Adipocyte (in vitro differentiated cells): ENCODE data around the gene LAP3.
"Not testable (repeated sequence)": the region's sequence is repeated elsewhere in the genome, so short reads cannot be mapped to it uniquely, and the experiment has no call there.

Source experiments
- DNase-seq: peaks from one replicate; pipeline ENCODE4 v3.0.0-alpha.2; 2015; ENCODE audit warnings: low read depth
- H3K27me3 ChIP-seq: replicated peaks from 2 replicates; pipeline ENCODE4 v1.7.0; 2013; ENCODE audit warnings: mild to moderate bottlenecking, low read length, moderate library complexity; ENCODE audit not compliant: control insufficient read depth, insufficient read depth
- H3K36me3 ChIP-seq: 2 replicates; pipeline ENCODE4 v1.7.0; 2013; ENCODE audit warnings: low read length, mild to moderate bottlenecking, moderate library complexity; ENCODE audit not compliant: control insufficient read depth, insufficient read depth, severe bottlenecking
- H3K4me1 ChIP-seq: 2 replicates; pipeline ENCODE4 v1.7.0; 2013; ENCODE audit warnings: mild to moderate bottlenecking, low read length, moderate library complexity; ENCODE audit not compliant: control insufficient read depth, insufficient read depth
- H3K4me3 ChIP-seq: 2 replicates; pipeline ENCODE4 v1.7.0; 2013; ENCODE audit warnings: mild to moderate bottlenecking, low read length, moderate library complexity
- H3K9ac ChIP-seq: 2 replicates; pipeline ENCODE4 v1.7.0; 2013; ENCODE audit warnings: mild to moderate bottlenecking, low read length, moderate library complexity
- H3K9me3 ChIP-seq: 2 replicates; pipeline ENCODE4 v1.7.0; 2013; ENCODE audit warnings: mild to moderate bottlenecking, low read length, moderate library complexity; ENCODE audit not compliant: control insufficient read depth

The LAP3 gene

GRCh38 chr4:17576932-17577664 is at the start of gene LAP3:
LAP3 (plus strand) TSS chr4:17577198; CDS start chr4:17577466, 268 bp downstream.
- no peaks in the 10 kb centered on the region for H3K9me3 ChIP-seq
- H3K27me3 ChIP-seq, result no peaks in the 10 kb centered on the region
- peak; percentile 99 for DNase-seq
- peaks cover 27% of the 10 kb centered on the region for H3K4me1 ChIP-seq
- peak within 1 kb of the TSS; percentile 97 for H3K9ac ChIP-seq
- peaks cover 24% of the 10 kb centered on the region for H3K36me3 ChIP-seq
- H3K4me3 ChIP-seq, result peak within 1 kb of the TSS; percentile 83

GRCh38 chr4:17528551-17529165 is 48.3 kb upstream of the LAP3 start:
- peaks cover 14% of the 10 kb centered on the region for H3K27me3 ChIP-seq
- no peak overlapping the region for H3K4me3 ChIP-seq
- H3K9ac ChIP-seq, result no peak overlapping the region
- H3K9me3 ChIP-seq, result no peaks in the 10 kb centered on the region
- H3K4me1 ChIP-seq, result no peaks in the 10 kb centered on the region
- DNase-seq, result no peak
- no peaks in the 10 kb centered on the region for H3K36me3 ChIP-seq

GRCh38 chr4:17531538-17532285 is 45.3 kb upstream of the LAP3 start:
- Histone ChIP-seq H3K27me3 (peaks cover 6% of the 10 kb centered on the region), H3K36me3 (no peaks in the 10 kb centered on the region), H3K4me1 (no peaks in the 10 kb centered on the region), H3K4me3 (no peak overlapping the region), H3K9me3 (no peaks in the 10 kb centered on the region), H3K9ac (no peak overlapping the region)
- no peak for DNase-seq

- DNase-seq, result no peak
- Histone ChIP-seq H3K9me3 (no peaks in the 10 kb centered on the region), H3K4me1 (peaks cover 4% of the 10 kb centered on the region), H3K4me3 (no peak overlapping the region), H3K27me3 (no peaks in the 10 kb centered on the region), H3K9ac (no peak overlapping the region), H3K36me3 (no peaks in the 10 kb centered on the region)
Measured at GRCh38 chr4:17534705-17535104, 42.3 kb upstream of the LAP3 start.

- Histone ChIP-seq H3K9me3 (no peaks in the 10 kb centered on the region), H3K36me3 (no peaks in the 10 kb centered on the region), H3K4me3 (no peak overlapping the region), H3K9ac (no peak overlapping the region), H3K27me3 (no peaks in the 10 kb centered on the region), H3K4me1 (peaks cover 4% of the 10 kb centered on the region)
- DNase-seq, result no peak
Measured at GRCh38 chr4:17535242-17535641, 41.8 kb upstream of the LAP3 start.

- Histone ChIP-seq H3K4me3 (no peak overlapping the region), H3K9ac (no peak overlapping the region), H3K36me3 (no peaks in the 10 kb centered on the region), H3K27me3 (peaks cover 3% of the 10 kb centered on the region), H3K4me1 (peaks cover 4% of the 10 kb centered on the region), H3K9me3 (no peaks in the 10 kb centered on the region)
- DNase-seq, result no peak
Measured at GRCh38 chr4:17535906-17536305, 41.1 kb upstream of the LAP3 start.

GRCh38 chr4:17537060-17537459 is 39.9 kb upstream of the LAP3 start:
- H3K4me3 ChIP-seq, H3K9ac ChIP-seq, H3K36me3 ChIP-seq, H3K27me3 ChIP-seq, H3K4me1 ChIP-seq, H3K9me3 ChIP-seq, DNase-seq: not testable (repeated sequence)

GRCh38 chr4:17544205-17544604 is 32.8 kb upstream of the LAP3 start:
- no peak overlapping the region for H3K9ac ChIP-seq
- no peaks in the 10 kb centered on the region for H3K9me3 ChIP-seq
- H3K27me3 ChIP-seq, result peaks cover 3% of the 10 kb centered on the region
- no peak overlapping the region for H3K4me3 ChIP-seq
- no peak for DNase-seq
- peaks cover 3% of the 10 kb centered on the region for H3K4me1 ChIP-seq
- no peaks in the 10 kb centered on the region for H3K36me3 ChIP-seq

GRCh38 chr4:17544831-17545234 is 32.2 kb upstream of the LAP3 start:
- Histone ChIP-seq H3K36me3 (no peaks in the 10 kb centered on the region), H3K9ac (no peak overlapping the region), H3K9me3 (no peaks in the 10 kb centered on the region), H3K4me3 (no peak overlapping the region), H3K4me1 (peaks cover 3% of the 10 kb centered on the region), H3K27me3 (peaks cover 3% of the 10 kb centered on the region)
- no peak for DNase-seq

GRCh38 chr4:17545374-17546140 is 31.4 kb upstream of the LAP3 start:
- Histone ChIP-seq H3K4me3 (no peak overlapping the region), H3K27me3 (peaks cover 2% of the 10 kb centered on the region), H3K9ac (no peak overlapping the region), H3K36me3 (no peaks in the 10 kb centered on the region), H3K9me3 (no peaks in the 10 kb centered on the region), H3K4me1 (peaks cover 3% of the 10 kb centered on the region)
- no peak for DNase-seq

- Histone ChIP-seq H3K9me3 (no peaks in the 10 kb centered on the region), H3K9ac (no peak overlapping the region), H3K4me1 (peaks cover 3% of the 10 kb centered on the region), H3K36me3 (no peaks in the 10 kb centered on the region), H3K4me3 (no peak overlapping the region), H3K27me3 (no peaks in the 10 kb centered on the region)
- DNase-seq, result no peak
Measured at GRCh38 chr4:17546222-17546621, 30.8 kb upstream of the LAP3 start.
